Measurements from ENCODE around the gene DIAPH2. TPM values are rescaled to one million over a fixed set of nuclear protein-coding genes. Genes with fewer than 3 reads are reported as not detected.

Gene DIAPH2
- total RNA-seq, 1 donor from 2014 or later: 3.8 TPM

GRCh38 chrX:96906741-96907140, 222.1 kb downstream of the DIAPH2 start:
- Mint-ChIP-seq H3K27ac (ENCODE audit: unreplicated experiment) (no peak overlapping the region), H3K9me3 (ENCODE audit: unreplicated experiment) (peaks cover 1% of the 10 kb centered on the region), H3K4me3 (ENCODE audit: unreplicated experiment) (no peak overlapping the region), H3K4me1 (ENCODE audit: low read depth, unreplicated experiment) (no peaks in the 10 kb centered on the region), H3K27me3 (ENCODE audit: unreplicated experiment) (peaks cover 2% of the 10 kb centered on the region), H3K36me3 (ENCODE audit: unreplicated experiment) (no peaks in the 10 kb centered on the region)
- no peak for TF ChIP-seq CTCF (IDR thresholded peaks at IDR 0.05; ENCODE audit: partially characterized antibody, unreplicated experiment)
- no peak for DNase-seq

- Mint-ChIP-seq H3K4me3 (ENCODE audit: unreplicated experiment) (no peak overlapping the region), H3K9me3 (ENCODE audit: unreplicated experiment) (peaks cover 1% of the 10 kb centered on the region), H3K36me3 (ENCODE audit: unreplicated experiment) (no peaks in the 10 kb centered on the region), H3K27me3 (ENCODE audit: unreplicated experiment) (peaks cover 2% of the 10 kb centered on the region), H3K27ac (ENCODE audit: unreplicated experiment) (no peak overlapping the region), H3K4me1 (ENCODE audit: low read depth, unreplicated experiment) (no peaks in the 10 kb centered on the region)
- no peak for TF ChIP-seq CTCF (IDR thresholded peaks at IDR 0.05; ENCODE audit: partially characterized antibody, unreplicated experiment)
- DNase-seq: no peak
Measured at GRCh38 chrX:96907516-96908272, 223.1 kb downstream of the DIAPH2 start.

GRCh38 chrX:96909291-96909690, 224.6 kb downstream of the DIAPH2 start:
- Mint-ChIP-seq H3K4me3 (ENCODE audit: unreplicated experiment) (no peak overlapping the region), H3K36me3 (ENCODE audit: unreplicated experiment) (no peaks in the 10 kb centered on the region), H3K4me1 (ENCODE audit: low read depth, unreplicated experiment) (no peaks in the 10 kb centered on the region), H3K27me3 (ENCODE audit: unreplicated experiment) (peaks cover 2% of the 10 kb centered on the region), H3K27ac (ENCODE audit: unreplicated experiment) (no peak overlapping the region), H3K9me3 (ENCODE audit: unreplicated experiment) (peaks cover 1% of the 10 kb centered on the region)
- TF ChIP-seq CTCF (IDR thresholded peaks at IDR 0.05; ENCODE audit: partially characterized antibody, unreplicated experiment): no peak
- DNase-seq: no peak

GRCh38 chrX:96918864-96919263, 234.2 kb downstream of the DIAPH2 start:
- Mint-ChIP-seq H3K36me3 (ENCODE audit: unreplicated experiment) (no peaks in the 10 kb centered on the region), H3K27ac (ENCODE audit: unreplicated experiment) (no peak overlapping the region), H3K9me3 (ENCODE audit: unreplicated experiment) (no peaks in the 10 kb centered on the region), H3K4me1 (ENCODE audit: low read depth, unreplicated experiment) (no peaks in the 10 kb centered on the region), H3K4me3 (ENCODE audit: unreplicated experiment) (no peak overlapping the region), H3K27me3 (ENCODE audit: unreplicated experiment) (no peaks in the 10 kb centered on the region)
- no peak for TF ChIP-seq CTCF (IDR thresholded peaks at IDR 0.05; ENCODE audit: partially characterized antibody, unreplicated experiment)
- no peak for DNase-seq

- TF ChIP-seq CTCF (IDR thresholded peaks at IDR 0.05; ENCODE audit: partially characterized antibody, unreplicated experiment): no peak
- H3K27ac Mint-ChIP-seq (ENCODE audit: unreplicated experiment): no peak overlapping the region
- DNase-seq: no peak
- no peaks in the 10 kb centered on the region for H3K9me3 Mint-ChIP-seq (ENCODE audit: unreplicated experiment)
- no peaks in the 10 kb centered on the region for H3K4me1 Mint-ChIP-seq (ENCODE audit: low read depth, unreplicated experiment)
- no peaks in the 10 kb centered on the region for H3K36me3 Mint-ChIP-seq (ENCODE audit: unreplicated experiment)
- H3K4me3 Mint-ChIP-seq (ENCODE audit: unreplicated experiment): no peak overlapping the region
- no peaks in the 10 kb centered on the region for H3K27me3 Mint-ChIP-seq (ENCODE audit: unreplicated experiment)
Measured at GRCh38 chrX:96919672-96920071, 235.0 kb downstream of the DIAPH2 start.

Measured in glutamatergic neuron (in vitro differentiated cells).